HG02870 (cell line): ENCODE measurements around the gene ARSJ.
A peak's percentile ranks its signal among the peaks of the same experiment; 100 is the strongest.
"Not testable (repeated sequence)": the region's sequence is repeated elsewhere in the genome, so short reads cannot be mapped to it uniquely, and the experiment has no call there.

Source experiments
- ATAC-seq: cut with Tn5 transposase; IDR thresholded peaks from one replicate; pipeline ENCODE4 v1.9.1; 2021; ENCODE audit warnings: mild to moderate bottlenecking, moderate library complexity; ENCODE audit not compliant: unreplicated experiment

ARSJ gene

GRCh38 chr4:113958766-113959538 lies 20.5 kb downstream of the ARSJ start:
- ATAC-seq, result peak; percentile 60

DNA sequence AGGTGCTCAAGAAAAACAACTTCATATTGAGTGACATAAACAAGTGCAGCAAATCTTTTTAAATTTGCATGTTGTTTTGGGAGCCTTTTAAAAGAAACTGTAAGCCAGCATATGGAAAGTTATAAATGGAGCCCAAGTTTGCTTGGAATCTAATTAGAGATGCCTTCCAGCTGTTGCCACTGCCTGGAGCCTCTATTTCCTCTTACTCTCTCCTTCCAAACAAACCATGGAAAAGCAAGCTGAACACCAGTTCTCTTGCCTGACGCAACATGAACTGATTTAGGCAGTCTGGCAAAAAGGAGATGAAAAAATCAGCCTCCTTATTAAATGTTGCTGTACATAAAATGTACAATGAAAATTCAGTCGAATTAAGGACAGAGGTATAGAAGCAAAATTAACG lies 21.5 kb downstream of the ARSJ start:
- ATAC-seq, result no peak

GRCh38 chr4:113955948-113956347 lies 23.5 kb downstream of the ARSJ start:
- no peak for ATAC-seq

- no peak for ATAC-seq
Observed at GRCh38 chr4:113955411-113955810, 24.0 kb downstream of the ARSJ start.

- ATAC-seq, result no peak
Observed at GRCh38 chr4:113953888-113954287, 25.6 kb downstream of the ARSJ start.

GRCh38 chr4:113952452-113953029 lies 26.9 kb downstream of the ARSJ start:
- peak; percentile 97 for ATAC-seq

- no peak for ATAC-seq
Observed at GRCh38 chr4:113951263-113951662, 28.2 kb downstream of the ARSJ start.

GRCh38 chr4:113950207-113950606 lies 29.2 kb downstream of the ARSJ start:
- ATAC-seq, result no peak

- no peak for ATAC-seq
Observed at GRCh38 chr4:113947484-113947883, 32.0 kb downstream of the ARSJ start.

GRCh38 chr4:113945906-113946305 lies 33.5 kb downstream of the ARSJ start:
- no peak for ATAC-seq

- no peak for ATAC-seq
Observed at GRCh38 chr4:113943863-113944262, 35.6 kb downstream of the ARSJ start.

DNA sequence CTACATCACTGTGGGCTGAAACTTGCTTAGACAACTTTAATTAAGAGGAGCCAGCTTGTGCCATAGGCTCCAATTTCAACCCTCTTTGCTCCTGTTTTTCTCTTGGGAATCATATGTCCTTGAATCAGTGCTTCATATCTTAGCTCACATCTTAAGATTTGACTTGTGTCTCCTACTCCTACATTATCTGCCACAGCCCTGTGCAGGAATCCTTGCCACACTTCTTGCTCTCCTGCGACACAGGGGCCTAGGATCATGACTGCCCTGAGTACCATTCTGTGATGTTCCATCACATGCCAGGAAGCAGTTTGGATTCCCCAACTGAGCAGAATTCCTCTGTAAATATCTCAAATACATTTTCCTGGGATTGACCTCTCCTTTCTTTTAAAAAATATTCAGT lies 36.4 kb downstream of the ARSJ start:
- ATAC-seq, result no peak

- no peak for ATAC-seq
Observed at GRCh38 chr4:113941836-113942235, 37.6 kb downstream of the ARSJ start.

- not testable (repeated sequence) for ATAC-seq
Observed at GRCh38 chr4:113940103-113940502, 39.3 kb downstream of the ARSJ start.

DNA sequence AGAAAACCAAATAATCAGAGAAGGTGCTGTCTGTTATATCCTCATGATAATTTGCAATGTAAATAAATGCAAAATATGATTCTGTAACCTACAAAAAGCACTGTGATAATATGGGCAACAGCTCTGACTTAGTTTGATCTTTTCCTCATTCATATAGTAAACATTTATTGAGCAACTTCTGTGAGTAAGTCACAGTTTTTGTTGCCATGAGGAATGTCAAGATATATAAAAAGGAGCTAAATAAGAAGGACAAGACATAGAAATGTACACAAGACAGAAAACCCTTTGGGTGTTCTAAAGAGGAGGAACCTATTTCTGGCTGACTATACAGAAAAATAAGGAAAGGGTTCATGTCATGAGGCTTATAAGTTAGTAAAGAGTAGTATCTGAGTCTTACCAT lies 44.3 kb downstream of the ARSJ start:
- no peak for ATAC-seq

GRCh38 chr4:113924706-113925105 lies 54.7 kb downstream of the ARSJ start:
- ATAC-seq, result not testable (repeated sequence)

GRCh38 chr4:113921089-113921794 lies 58.2 kb downstream of the ARSJ start:
- no peak for ATAC-seq

DNA sequence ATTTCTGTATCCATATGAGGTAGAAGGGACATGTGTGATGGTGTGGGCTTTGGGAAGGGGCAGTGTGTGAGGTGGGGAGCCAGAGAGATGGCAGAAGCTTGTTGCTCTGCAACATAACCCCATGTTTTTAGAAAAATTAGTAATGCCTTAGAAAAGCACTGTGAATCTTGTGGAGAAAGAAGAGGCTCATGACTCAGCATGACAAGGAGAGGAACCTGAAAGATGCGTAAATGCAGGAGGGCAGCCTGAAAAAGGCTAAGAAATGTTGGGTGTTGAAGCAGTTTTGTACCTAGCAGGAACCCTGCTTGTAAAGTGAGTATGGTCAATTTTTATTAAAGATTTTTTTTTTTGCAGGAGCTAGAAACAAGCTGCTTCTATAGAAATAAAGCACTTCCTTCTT lies 59.8 kb downstream of the ARSJ start:
- no peak for ATAC-seq

DNA sequence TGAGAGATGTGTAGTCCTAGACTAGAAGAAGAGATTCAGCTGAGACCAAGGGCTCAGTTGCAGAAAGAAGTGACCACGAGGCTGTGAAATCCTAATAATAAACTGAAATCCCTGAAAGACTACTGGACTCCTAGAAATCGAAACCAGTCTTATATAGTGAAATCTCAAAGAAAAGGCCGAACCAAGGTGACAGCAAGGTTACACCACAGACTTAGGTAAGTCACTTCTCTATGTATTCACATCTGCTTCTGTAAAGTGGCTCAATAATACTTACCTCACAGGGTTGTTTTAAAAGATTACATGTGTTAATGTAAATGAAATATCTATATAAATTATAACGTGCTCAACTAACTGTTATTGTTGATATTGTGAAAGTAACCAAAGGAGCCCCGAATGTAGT lies 60.3 kb downstream of the ARSJ start:
- ATAC-seq, result no peak

DNA sequence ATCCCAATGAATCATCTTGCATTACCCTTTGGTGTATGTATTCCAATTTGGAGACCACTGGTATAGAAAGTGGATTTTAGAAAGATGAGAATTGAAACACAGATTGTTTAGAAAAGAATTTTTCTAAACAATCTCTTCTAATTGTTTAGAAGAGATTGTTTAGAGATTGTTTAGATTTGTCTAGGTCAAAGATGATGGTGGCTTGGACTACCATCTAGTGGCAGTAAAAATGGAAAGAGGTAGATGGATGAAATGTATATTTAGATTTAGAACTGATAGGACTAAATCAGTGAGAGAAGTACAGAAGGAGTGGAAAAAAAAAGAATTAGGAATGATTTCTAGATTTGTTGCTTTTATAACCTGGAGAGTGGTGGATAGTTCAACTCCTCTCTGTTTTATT lies 70.6 kb downstream of the ARSJ start:
- no peak for ATAC-seq

GRCh38 chr4:113907559-113907958 lies 71.9 kb downstream of the ARSJ start:
- no peak for ATAC-seq

DNA sequence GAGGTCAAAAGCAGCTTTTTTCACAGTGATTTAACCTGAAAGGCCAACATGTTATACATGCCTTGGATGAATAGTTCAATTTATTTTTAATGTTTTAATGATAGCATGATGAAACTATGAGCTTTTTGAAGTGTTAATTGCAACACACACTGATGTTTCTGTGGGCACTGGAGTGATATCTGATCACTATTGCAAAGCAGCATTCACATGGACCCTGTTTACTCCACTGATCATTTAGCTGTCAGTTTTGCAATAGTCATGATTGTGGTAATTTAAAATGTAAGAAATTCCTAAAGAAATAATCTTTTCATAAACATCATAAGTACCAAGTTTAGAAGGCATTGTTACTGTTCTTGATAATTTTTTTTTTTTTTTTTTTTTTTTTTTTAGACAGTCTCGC lies 74.1 kb downstream of the ARSJ start:
- ATAC-seq, result no peak
